Upper lobe of left lung (tissue), 6 donors: Measurements from ENCODE around the gene OR5T3. TPM values are rescaled to one million over a fixed set of nuclear protein-coding genes. Genes with fewer than 3 reads are reported as not detected.

ENCODE experiments used
- ATAC-seq, 2 donors: fragments of 200-7000 bp; cut with Tn5 transposase; one replicate each; pipeline ENCODE4 v1.9.1; 2022; ENCODE audit warnings: mild to moderate bottlenecking in 2 of 2, moderate library complexity in 2 of 2; ENCODE audit not compliant: low FRiP score in 2 of 2
- DNase-seq, 2 donors: peaks; one replicate each; pipeline ENCODE4 v3.0.0-alpha.2; 2019 to 2020
- H3K27ac ChIP-seq, 4 donors: fragments of 200-600 bp; sonication (generic); one replicate each; pipeline ENCODE4 v1.5.1; 2016 to 2019
- H3K27me3 ChIP-seq, 4 donors: fragments of 200-600 bp; sonication (generic); one replicate each; pipeline ENCODE4 v1.5.1; 2017 to 2019
- H3K36me3 ChIP-seq, 4 donors: fragments of 200-600 bp; sonication (generic); one replicate each; pipeline ENCODE4 v1.5.1; 2016 to 2019
- H3K4me1 ChIP-seq, 4 donors: fragments of 200-600 bp; sonication (generic); one replicate each; pipeline ENCODE4 v1.5.1; 2018 to 2019
- H3K4me3 ChIP-seq, 4 donors: fragments of 200-600 bp; sonication (generic); one replicate each; pipeline ENCODE4 v1.5.1; 2017 to 2019; ENCODE audit warnings: mild to moderate bottlenecking in 2 of 4, moderate library complexity in 1 of 4
- H3K9me3 ChIP-seq, 4 donors: fragments of 200-600 bp; sonication (generic); one replicate each; pipeline ENCODE4 v1.5.1; 2018 to 2019
- EP300 ChIP-seq, 4 donors: sonication (generic); formaldehyde crosslinking; IDR thresholded peaks; one replicate each; pipeline ENCODE4 v1.5.1; 2017; ENCODE audit warnings: antibody characterized with exemption in 4 of 4, control low read depth in 2 of 4
- POLR2A ChIP-seq, 4 donors: fragments of 450-650 bp; IDR thresholded peaks; one replicate each; pipeline ENCODE4 v1.5.1; 2016 to 2017; ENCODE audit warnings: antibody characterized with exemption in 4 of 4, mild to moderate bottlenecking in 2 of 4
- POLR2AphosphoS5 ChIP-seq, 2 donors: sonication (generic); formaldehyde crosslinking; IDR thresholded peaks; one replicate each; pipeline ENCODE4 v1.5.1; 2017; ENCODE audit warnings: antibody characterized with exemption in 2 of 2
- WGBS, 2 donors: methylation state at CpG; one replicate each; pipeline ENCODE4 v1.1.5; 2017 to 2018; 5-methylcytosine and 5-hydroxymethylcytosine counted together
- total RNA-seq, 6 donors: library from RNA; depleted of rRNA in 4 of 6; stranded (reverse); fragments of >200 nt in 4 of 6; gene quantifications; one replicate each; pipeline versions ENCODE4 v1.1.0 to v1.2.1, GENCODE V29; 2016 to 2021
- TF ChIP-seq, protein P1 (sequence below), 6 experiments: fragments of 450-650 bp in 4 of 6; fragments of 200-600 bp in 2 of 6; sonication (generic) in 2 of 6; IDR thresholded peaks; one replicate each; pipeline ENCODE4 v1.5.1; 2016 to 2019; ENCODE audit warnings: antibody characterized with exemption in 6 of 6
- donor health status: DM: no; HTN: no; CAD: no; lungs with moderate emphysema.
- donor health status: DM: no; HTN: yes; CAD: no; lungs with severe emphysema.

Gene OR5T3
- total RNA-seq, 6 donors from 2014 or later, result not detected

- no peak overlapping the region for H3K4me3 ChIP-seq
- DNase-seq, result no peak
- WGBS, 2 donors, result 71 to 73% methylated on average over 3 of the region's 3 CpGs
- TF ChIP-seq EP300 (IDR thresholded peaks at IDR 0.05) (no peak), POLR2A (IDR thresholded peaks at IDR 0.05) (no peak)
- TF ChIP-seq, protein P1, sequence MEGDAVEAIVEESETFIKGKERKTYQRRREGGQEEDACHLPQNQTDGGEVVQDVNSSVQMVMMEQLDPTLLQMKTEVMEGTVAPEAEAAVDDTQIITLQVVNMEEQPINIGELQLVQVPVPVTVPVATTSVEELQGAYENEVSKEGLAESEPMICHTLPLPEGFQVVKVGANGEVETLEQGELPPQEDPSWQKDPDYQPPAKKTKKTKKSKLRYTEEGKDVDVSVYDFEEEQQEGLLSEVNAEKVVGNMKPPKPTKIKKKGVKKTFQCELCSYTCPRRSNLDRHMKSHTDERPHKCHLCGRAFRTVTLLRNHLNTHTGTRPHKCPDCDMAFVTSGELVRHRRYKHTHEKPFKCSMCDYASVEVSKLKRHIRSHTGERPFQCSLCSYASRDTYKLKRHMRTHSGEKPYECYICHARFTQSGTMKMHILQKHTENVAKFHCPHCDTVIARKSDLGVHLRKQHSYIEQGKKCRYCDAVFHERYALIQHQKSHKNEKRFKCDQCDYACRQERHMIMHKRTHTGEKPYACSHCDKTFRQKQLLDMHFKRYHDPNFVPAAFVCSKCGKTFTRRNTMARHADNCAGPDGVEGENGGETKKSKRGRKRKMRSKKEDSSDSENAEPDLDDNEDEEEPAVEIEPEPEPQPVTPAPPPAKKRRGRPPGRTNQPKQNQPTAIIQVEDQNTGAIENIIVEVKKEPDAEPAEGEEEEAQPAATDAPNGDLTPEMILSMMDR (IDR thresholded peaks at IDR 0.05), result no peak
- no peak for ATAC-seq
- H3K4me1 ChIP-seq, result no peaks in the 10 kb centered on the region
- no peak overlapping the region for H3K27ac ChIP-seq
- no peaks in the 10 kb centered on the region for H3K27me3 ChIP-seq
- H3K9me3 ChIP-seq, result peaks cover 0 to 4% (median 0%) of the 10 kb centered on the region in 4 donors
- H3K36me3 ChIP-seq, result no peaks in the 10 kb centered on the region
These were observed 19.0 kb downstream of the OR5T3 start for GRCh38 chr11:56271092-56271491.

DNA sequence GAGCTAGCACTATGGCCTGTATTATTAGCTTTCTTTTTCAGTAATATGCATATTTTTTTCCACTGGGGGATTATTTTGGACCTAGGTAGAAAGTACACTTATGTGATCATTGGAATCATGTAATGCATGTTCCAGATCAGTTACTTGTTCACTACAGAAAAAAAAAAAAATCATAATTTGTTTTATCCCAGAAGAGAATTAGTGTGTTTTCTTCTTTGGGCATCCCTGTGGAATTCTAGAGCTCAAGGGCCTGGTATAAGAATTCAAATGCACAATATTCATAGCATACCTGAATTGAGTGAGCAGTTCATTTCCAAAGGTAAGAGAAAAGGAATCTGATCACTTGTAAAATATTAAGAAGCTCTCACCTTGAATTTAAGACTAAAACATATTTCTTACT, 21.8 kb downstream of the OR5T3 start, which contains the start of gene OR5T1:
Gene OR5T1 (plus strand): TSS at position 301 of the 400 bp plus-strand sequence. CDS start 1,485 bp downstream, outside the sequence.
- Histone ChIP-seq H3K4me3 (no peak within 1 kb of the TSS), H3K4me1 (no peaks in the 10 kb centered on the region), H3K36me3 (no peaks in the 10 kb centered on the region), H3K27ac (no peak within 1 kb of the TSS), H3K27me3 (no peaks in the 10 kb centered on the region), H3K9me3 (no peaks in the 10 kb centered on the region)
- no peak for DNase-seq
- no peak for ATAC-seq
- TF ChIP-seq POLR2A (IDR thresholded peaks at IDR 0.05) (no peak), POLR2AphosphoS5 (IDR thresholded peaks at IDR 0.05) (no peak), EP300 (IDR thresholded peaks at IDR 0.05) (no peak)
- TF ChIP-seq, protein P1 (IDR thresholded peaks at IDR 0.05), result no peak

DNA sequence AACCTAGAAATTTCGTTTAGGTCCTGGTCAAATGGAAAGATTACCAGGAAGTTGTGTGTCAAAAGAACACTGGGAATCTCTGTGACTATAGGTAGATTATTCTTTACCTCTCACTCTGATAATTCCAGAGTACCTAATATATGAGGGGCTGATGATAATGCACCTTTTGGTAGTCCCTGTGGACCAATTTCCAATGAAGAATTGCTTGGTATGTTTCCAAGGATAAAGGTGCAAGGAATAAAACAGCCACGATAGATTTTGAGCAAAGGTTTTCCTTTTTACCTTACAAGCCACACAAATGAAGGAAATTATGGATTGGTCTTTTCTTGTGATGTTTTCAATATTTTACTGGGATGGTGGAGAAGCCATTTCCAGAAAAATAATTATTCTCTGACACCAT, 40.1 kb downstream of the OR5T3 start, which contains the start of gene OR8H1:
Gene OR8H1 (minus strand): TSS at position 101 of the 400 bp plus-strand sequence. CDS start 1,192 bp downstream, outside the sequence.
- Histone ChIP-seq H3K27me3 (no peaks in the 10 kb centered on the region), H3K4me3 (no peak within 1 kb of the TSS), H3K27ac (no peak within 1 kb of the TSS), H3K9me3 (no peaks in the 10 kb centered on the region), H3K36me3 (no peaks in the 10 kb centered on the region), H3K4me1 (no peaks in the 10 kb centered on the region)
- TF ChIP-seq EP300 (IDR thresholded peaks at IDR 0.05) (no peak), POLR2A (IDR thresholded peaks at IDR 0.05) (no peak), POLR2AphosphoS5 (IDR thresholded peaks at IDR 0.05) (no peak)
- TF ChIP-seq, protein P1 (IDR thresholded peaks at IDR 0.05), result no peak
- 60 to 63% methylated on average over 2 of the region's 2 CpGs for WGBS, 2 donors
- ATAC-seq (no peak), DNase-seq (no peak)

GRCh38 chr11:56296898-56297297, 44.8 kb downstream of the OR5T3 start:
- Histone ChIP-seq H3K27ac (no peak overlapping the region), H3K27me3 (no peaks in the 10 kb centered on the region), H3K4me3 (no peak overlapping the region), H3K4me1 (no peaks in the 10 kb centered on the region), H3K36me3 (no peaks in the 10 kb centered on the region), H3K9me3 (no peaks in the 10 kb centered on the region)
- TF ChIP-seq EP300 (IDR thresholded peaks at IDR 0.05) (no peak), POLR2A (IDR thresholded peaks at IDR 0.05) (no peak), POLR2AphosphoS5 (IDR thresholded peaks at IDR 0.05) (no peak)
- TF ChIP-seq, protein P1 (IDR thresholded peaks at IDR 0.05), result no peak
- 85 to 89% methylated on average over 4 of the region's 4 CpGs for WGBS, 2 donors
- ATAC-seq, result no peak
- no peak for DNase-seq

Other genes starting within 250 kb of the OR5T3 start
- not detected for gene OR5AS1, start 224.6 kb upstream of the OR5T3 start, total RNA-seq
- not detected for gene OR8I2, start 158.9 kb upstream of the OR5T3 start, total RNA-seq
- gene OR8H2, start 148.6 kb upstream of the OR5T3 start, total RNA-seq, result not detected
- not detected for gene OR8H3, start 129.9 kb upstream of the OR5T3 start, total RNA-seq
- gene OR8J3, start 112.1 kb upstream of the OR5T3 start, total RNA-seq, result not detected
- not detected for gene OR8K5, start 91.9 kb upstream of the OR5T3 start, total RNA-seq
- gene OR5J2, start 75.6 kb upstream of the OR5T3 start, total RNA-seq, result not detected
- not detected for gene OR5T2, start 18.0 kb upstream of the OR5T3 start, total RNA-seq
- not detected for gene OR5T1, start 21.9 kb downstream of the OR5T3 start, total RNA-seq
- gene OR8H1, start 40.0 kb downstream of the OR5T3 start, total RNA-seq, result not detected
- gene OR8K3, start 62.9 kb downstream of the OR5T3 start, total RNA-seq, result not detected
- gene OR8K1, start 93.8 kb downstream of the OR5T3 start, total RNA-seq, result not detected
- gene OR8J1, start 102.0 kb downstream of the OR5T3 start, total RNA-seq, result not detected
- not detected for gene OR8U1, start 123.4 kb downstream of the OR5T3 start, total RNA-seq
- not detected for gene OR5AL1, start 160.4 kb downstream of the OR5T3 start, total RNA-seq
- gene OR5M3, start 221.1 kb downstream of the OR5T3 start, total RNA-seq, result not detected
- not detected for gene OR5M8, start 239.1 kb downstream of the OR5T3 start, total RNA-seq